Gastroesophageal sphincter (tissue), 4 donors: ENCODE results near the gene NACA2. TPM values are rescaled to one million over a fixed set of nuclear protein-coding genes. Genes with fewer than 3 reads are reported as not detected.
"Not testable (repeated sequence)": the region's sequence is repeated elsewhere in the genome, so short reads cannot be mapped to it uniquely, and the experiment has no call there.

ENCODE experiments used
- ATAC-seq: fragments of 150-250 bp; one replicate; pipeline ENCODE4 v1.9.1; 2016; ENCODE audit warnings: mild to moderate bottlenecking, moderate library complexity
- H3K27ac ChIP-seq, 4 donors: fragments of 200-600 bp; sonication (generic) in 3 of 4; 1 replicate in 3 of 4; 2 replicates in 1 of 4; pipeline ENCODE4 v1.5.1; 2016 to 2019
- H3K27me3 ChIP-seq: fragments of 200-600 bp; sonication (generic); one replicate; pipeline ENCODE4 v1.5.1; 2019
- H3K36me3 ChIP-seq, 2 donors: fragments of 200-600 bp; sonication (generic); one replicate each; pipeline ENCODE4 v1.5.1; 2019; ENCODE audit warnings: control low read depth in 1 of 2
- H3K4me1 ChIP-seq, 3 donors: fragments of 200-600 bp; sonication (generic); 1 replicate in 2 of 3; 2 replicates in 1 of 3; pipeline ENCODE4 v1.5.1; 2016 to 2019; ENCODE audit warnings: control low read depth in 2 of 3
- H3K4me3 ChIP-seq, 2 donors: fragments of 200-600 bp; sonication (generic); one replicate each; pipeline ENCODE4 v1.5.1; 2019; ENCODE audit warnings: mild to moderate bottlenecking in 1 of 2, moderate library complexity in 1 of 2
- H3K9me3 ChIP-seq, 3 donors: fragments of 200-600 bp; sonication (generic); one replicate each; pipeline ENCODE4 v1.5.1; 2017 to 2019; ENCODE audit warnings: control low read depth in 2 of 3
- CTCF ChIP-seq, 4 experiments: fragments of 200-600 bp in 2 of 4; fragments of 450-650 bp in 2 of 4; sonication (generic) in 1 of 4; IDR thresholded peaks; one replicate each; pipeline ENCODE4 v1.5.1; 2017 to 2019; ENCODE audit warnings: antibody characterized with exemption in 4 of 4, mild to moderate bottlenecking in 2 of 4, moderate library complexity in 2 of 4
- EP300 ChIP-seq: sonication (generic); formaldehyde crosslinking; IDR thresholded peaks from one replicate; pipeline ENCODE4 v1.6.1; 2017; ENCODE audit warnings: antibody characterized with exemption, mild to moderate bottlenecking
- POLR2A ChIP-seq, 2 donors: fragments of 450-650 bp; IDR thresholded peaks; one replicate each; pipeline ENCODE4 v1.6.1; 2017; ENCODE audit warnings: antibody characterized with exemption in 2 of 2, mild to moderate bottlenecking in 2 of 2, moderate library complexity in 1 of 2
- POLR2AphosphoS5 ChIP-seq: sonication (generic); formaldehyde crosslinking; IDR thresholded peaks from one replicate; pipeline ENCODE4 v1.6.1; 2017; ENCODE audit warnings: antibody characterized with exemption
- WGBS, 2 donors: methylation state at CpG; one replicate each; pipeline ENCODE4 v1.1.5; 2018; ENCODE audit warnings: low coverage in 1 of 2; 5-methylcytosine and 5-hydroxymethylcytosine counted together
- total RNA-seq, 4 donors: library from RNA; depleted of rRNA; stranded (reverse); fragments of >200 nt; gene quantifications; one replicate each; pipeline ENCODE4 v1.1.0, GENCODE V29; 2016

Gene NACA2
- total RNA-seq, 4 donors from 2014 or later = not detected

- Histone ChIP-seq H3K4me1 (no peaks in the 10 kb centered on the region), H3K36me3 (no peaks in the 10 kb centered on the region), H3K9me3 (peaks cover 0 to 5% (median 0%) of the 10 kb centered on the region in 3 donors), H3K27me3 (no peaks in the 10 kb centered on the region), H3K27ac (no peak overlapping the region), H3K4me3 (no peak overlapping the region)
- no peak for ATAC-seq
- TF ChIP-seq POLR2AphosphoS5 (no peak), POLR2A (IDR thresholded peaks at IDR 0.05) (no peak), CTCF (IDR thresholded peaks at IDR 0.05) (no peak), EP300 (no peak)
- WGBS, 2 donors = 81 to 100% methylated on average over 1 of the region's 1 CpG
These were observed 20.9 kb downstream of the NACA2 start for GRCh38 chr17:61570118-61570517.

GRCh38 chr17:61569525-61569924, 21.5 kb downstream of the NACA2 start:
- 92 to 94% methylated on average over 4 to 5 of the region's 5 CpGs for WGBS, 2 donors
- H3K4me1 ChIP-seq, H3K36me3 ChIP-seq, H3K27ac ChIP-seq, ATAC-seq, H3K4me3 ChIP-seq, H3K9me3 ChIP-seq, H3K27me3 ChIP-seq: not testable (repeated sequence)

GRCh38 chr17:61568219-61569072, 22.6 kb downstream of the NACA2 start:
- 85 to 89% methylated on average over 11 to 14 of the region's 14 CpGs for WGBS, 2 donors
- Histone ChIP-seq H3K4me1 (no peaks in the 10 kb centered on the region), H3K27me3 (no peaks in the 10 kb centered on the region), H3K36me3 (no peaks in the 10 kb centered on the region), H3K27ac (no peak overlapping the region), H3K4me3 (no peak overlapping the region), H3K9me3 (peaks cover 0 to 5% (median 0%) of the 10 kb centered on the region in 3 donors)
- no peak for ATAC-seq
- no peak for TF ChIP-seq POLR2A (IDR thresholded peaks at IDR 0.05)
- TF ChIP-seq POLR2AphosphoS5 = no peak
- no peak for TF ChIP-seq CTCF (IDR thresholded peaks at IDR 0.05)
- no peak for TF ChIP-seq EP300

- ATAC-seq = no peak
- 64 to 73% methylated on average over 4 of the region's 4 CpGs for WGBS, 2 donors
- no peaks in the 10 kb centered on the region for H3K36me3 ChIP-seq
- H3K27me3 ChIP-seq = no peaks in the 10 kb centered on the region
- peaks cover 0 to 5% (median 0%) of the 10 kb centered on the region in 3 donors for H3K9me3 ChIP-seq
- no peak overlapping the region for H3K4me3 ChIP-seq
- H3K27ac ChIP-seq = no peak overlapping the region
- H3K4me1 ChIP-seq = no peaks in the 10 kb centered on the region
- TF ChIP-seq POLR2AphosphoS5 (no peak), EP300 (no peak), POLR2A (IDR thresholded peaks at IDR 0.05) (no peak), CTCF (IDR thresholded peaks at IDR 0.05) (no peak)
These were observed 23.8 kb downstream of the NACA2 start for GRCh38 chr17:61567045-61567802.

- not testable (repeated sequence) for H3K27me3 ChIP-seq, H3K4me3 ChIP-seq, H3K9me3 ChIP-seq, ATAC-seq, H3K36me3 ChIP-seq, H3K4me1 ChIP-seq, H3K27ac ChIP-seq
- 81 to 92% methylated on average over 2 to 5 of the region's 5 CpGs for WGBS, 2 donors
These were observed 24.6 kb downstream of the NACA2 start for GRCh38 chr17:61566448-61566847.

GRCh38 chr17:61565850-61566249, 25.2 kb downstream of the NACA2 start:
- H3K9me3 ChIP-seq, H3K27me3 ChIP-seq, ATAC-seq: not testable (repeated sequence)

More at GRCh38 chr17:61565850-61566249, 25.2 kb downstream of the NACA2 start:
- not testable (repeated sequence) for H3K4me3 ChIP-seq, H3K27ac ChIP-seq, H3K4me1 ChIP-seq, H3K36me3 ChIP-seq
